Measurements from ENCODE around the gene CHRNA4. TPM values are rescaled to one million over a fixed set of nuclear protein-coding genes. Genes with fewer than 3 reads are reported as not detected.
"Not testable (repeated sequence)": the region's sequence is repeated elsewhere in the genome, so short reads cannot be mapped to it uniquely, and the experiment has no call there.

The CHRNA4 gene
- polyA plus RNA-seq, 1 experiment = not detected

DNA sequence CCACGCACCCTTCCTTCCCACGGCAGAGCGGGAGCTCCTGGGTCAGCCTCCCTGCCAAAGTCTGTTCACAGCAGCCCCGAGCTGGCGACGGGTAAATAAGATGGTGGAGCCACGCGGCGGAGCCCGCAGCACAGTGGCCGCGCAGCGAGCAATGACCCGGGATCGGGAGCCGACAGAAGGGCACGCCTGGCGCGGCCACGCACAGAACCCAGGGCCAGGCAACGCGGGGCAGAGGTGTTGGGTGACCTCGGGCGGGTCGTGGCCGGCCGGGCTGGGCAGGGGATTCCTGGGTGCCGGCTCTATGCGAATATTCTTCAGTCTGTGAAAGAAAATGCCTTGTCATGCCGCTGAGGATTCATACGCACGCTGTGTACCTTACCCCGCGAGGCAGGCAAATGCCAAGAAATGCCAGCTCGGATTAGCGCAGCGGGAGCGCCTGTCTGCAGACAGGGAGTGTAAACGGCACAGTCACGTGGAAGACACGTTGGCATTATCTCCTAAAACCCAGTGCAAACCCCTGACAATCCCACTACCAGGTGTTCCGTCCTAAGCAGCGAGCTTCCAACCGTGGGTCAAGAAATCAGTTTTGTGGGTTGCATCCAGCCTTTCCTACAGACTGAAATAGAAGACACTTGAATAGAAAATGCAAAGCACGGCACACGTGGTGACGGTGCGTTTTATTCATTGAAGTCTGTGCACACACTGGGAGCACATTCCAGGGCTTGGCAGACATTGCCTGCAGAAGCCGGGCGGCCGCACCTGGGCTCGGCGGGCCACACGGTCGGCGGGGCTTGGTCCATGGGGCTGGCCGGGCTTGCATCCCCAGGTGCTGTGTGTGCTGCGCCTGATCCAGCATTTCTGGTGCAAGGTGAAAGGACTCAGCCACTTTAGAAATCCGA lies 18.3 kb downstream of the CHRNA4 start:
- no peak for DNase-seq (ENCODE audit: low read depth, low spot score)
- Histone ChIP-seq H3K9me3 (ENCODE audit: control insufficient read depth, insufficient read depth, low read length) (peaks cover 3% of the 10 kb centered on the region; the same call in 1 of the 2 replicates), H3K27me3 (ENCODE audit: control insufficient read depth, insufficient read depth, low read length) (peaks cover 16% of the 10 kb centered on the region), H3K27ac (ENCODE audit: low read depth, low read length) (no peak overlapping the region), H3K4me3 (ENCODE audit: low read depth, low read length) (no peak overlapping the region)
- POLR2A ChIA-PET = no interaction called here
- CTCF ChIA-PET = no interaction called here
- TF ChIP-seq, protein P1, sequence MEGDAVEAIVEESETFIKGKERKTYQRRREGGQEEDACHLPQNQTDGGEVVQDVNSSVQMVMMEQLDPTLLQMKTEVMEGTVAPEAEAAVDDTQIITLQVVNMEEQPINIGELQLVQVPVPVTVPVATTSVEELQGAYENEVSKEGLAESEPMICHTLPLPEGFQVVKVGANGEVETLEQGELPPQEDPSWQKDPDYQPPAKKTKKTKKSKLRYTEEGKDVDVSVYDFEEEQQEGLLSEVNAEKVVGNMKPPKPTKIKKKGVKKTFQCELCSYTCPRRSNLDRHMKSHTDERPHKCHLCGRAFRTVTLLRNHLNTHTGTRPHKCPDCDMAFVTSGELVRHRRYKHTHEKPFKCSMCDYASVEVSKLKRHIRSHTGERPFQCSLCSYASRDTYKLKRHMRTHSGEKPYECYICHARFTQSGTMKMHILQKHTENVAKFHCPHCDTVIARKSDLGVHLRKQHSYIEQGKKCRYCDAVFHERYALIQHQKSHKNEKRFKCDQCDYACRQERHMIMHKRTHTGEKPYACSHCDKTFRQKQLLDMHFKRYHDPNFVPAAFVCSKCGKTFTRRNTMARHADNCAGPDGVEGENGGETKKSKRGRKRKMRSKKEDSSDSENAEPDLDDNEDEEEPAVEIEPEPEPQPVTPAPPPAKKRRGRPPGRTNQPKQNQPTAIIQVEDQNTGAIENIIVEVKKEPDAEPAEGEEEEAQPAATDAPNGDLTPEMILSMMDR (IDR thresholded peaks at IDR 0.05; ENCODE audit: low read depth, low read length) = no peak

DNA sequence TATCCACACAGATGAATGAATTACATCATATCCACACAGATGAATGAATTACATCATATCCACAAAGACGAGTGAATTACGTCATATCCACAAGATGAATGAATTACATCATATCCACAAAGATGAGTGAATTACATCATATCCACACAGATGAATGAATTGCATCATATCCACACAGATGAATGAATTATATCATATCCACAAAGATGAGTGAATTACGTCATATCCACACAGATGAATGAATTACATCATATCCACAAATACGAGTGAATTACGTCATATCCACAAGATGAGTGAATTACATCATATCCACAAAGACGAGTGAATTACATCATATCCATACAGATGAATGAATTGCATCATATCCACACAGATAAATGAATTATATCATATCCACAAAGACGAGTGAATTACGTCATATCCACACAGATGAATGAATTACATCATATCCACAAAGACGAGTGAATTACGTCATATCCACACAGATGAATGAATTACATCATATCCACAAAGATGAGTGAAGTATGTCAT lies 20.9 kb downstream of the CHRNA4 start:
- H3K27ac ChIP-seq (ENCODE audit: low read depth, low read length); DNase-seq (ENCODE audit: low read depth, low spot score); CTCF ChIA-PET; POLR2A ChIA-PET; H3K4me3 ChIP-seq (ENCODE audit: low read depth, low read length); H3K27me3 ChIP-seq (ENCODE audit: control insufficient read depth, insufficient read depth, low read length): not testable (repeated sequence)
- H3K9me3 ChIP-seq (ENCODE audit: control insufficient read depth, insufficient read depth, low read length) = peaks cover 11% of the 10 kb centered on the region; the same call in 1 of the 2 replicates

DNA sequence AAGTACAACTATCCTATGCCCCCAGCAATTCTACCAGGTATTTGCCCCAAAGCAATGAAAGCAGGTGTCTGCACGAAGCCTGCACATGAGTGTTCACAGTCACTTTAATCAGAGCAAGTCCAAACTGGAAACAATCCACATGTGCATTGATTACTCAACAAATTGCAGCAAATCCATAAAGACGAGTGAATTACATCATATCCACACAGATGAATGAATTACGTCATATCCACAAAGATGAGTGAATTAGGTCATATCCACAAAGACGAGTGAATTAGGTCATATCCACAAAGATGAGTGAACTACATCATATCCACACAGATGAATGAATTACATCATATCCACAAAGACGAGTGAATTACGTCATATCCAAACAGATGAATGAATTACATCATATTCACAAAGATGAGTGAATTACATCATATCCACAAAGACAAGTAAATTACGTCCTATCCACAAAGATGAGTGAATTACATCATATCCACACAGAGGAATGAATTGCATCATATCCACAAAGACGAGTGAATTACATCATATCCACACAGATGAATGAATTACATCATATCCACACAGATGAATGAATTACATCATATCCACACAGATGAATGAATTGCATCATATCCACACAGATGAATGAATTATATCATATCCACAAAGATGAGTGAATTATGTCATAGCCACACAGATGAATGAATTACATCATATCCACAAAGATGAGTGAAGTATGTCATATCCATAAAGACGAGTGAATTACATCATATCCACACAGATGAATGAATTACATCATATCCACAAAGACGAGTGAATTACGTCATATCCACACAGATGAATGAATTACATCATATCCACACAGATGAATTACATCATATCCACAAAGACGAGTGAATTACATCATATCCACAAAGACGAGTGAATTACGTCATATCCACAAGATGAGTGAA lies 21.7 kb downstream of the CHRNA4 start:
- CTCF ChIA-PET; POLR2A ChIA-PET; H3K27me3 ChIP-seq (ENCODE audit: control insufficient read depth, insufficient read depth, low read length); DNase-seq (ENCODE audit: low read depth, low spot score); H3K27ac ChIP-seq (ENCODE audit: low read depth, low read length); H3K4me3 ChIP-seq (ENCODE audit: low read depth, low read length): not testable (repeated sequence)
- H3K9me3 ChIP-seq (ENCODE audit: control insufficient read depth, insufficient read depth, low read length) = peaks cover 16% of the 10 kb centered on the region; the same call in 1 of the 2 replicates

DNA sequence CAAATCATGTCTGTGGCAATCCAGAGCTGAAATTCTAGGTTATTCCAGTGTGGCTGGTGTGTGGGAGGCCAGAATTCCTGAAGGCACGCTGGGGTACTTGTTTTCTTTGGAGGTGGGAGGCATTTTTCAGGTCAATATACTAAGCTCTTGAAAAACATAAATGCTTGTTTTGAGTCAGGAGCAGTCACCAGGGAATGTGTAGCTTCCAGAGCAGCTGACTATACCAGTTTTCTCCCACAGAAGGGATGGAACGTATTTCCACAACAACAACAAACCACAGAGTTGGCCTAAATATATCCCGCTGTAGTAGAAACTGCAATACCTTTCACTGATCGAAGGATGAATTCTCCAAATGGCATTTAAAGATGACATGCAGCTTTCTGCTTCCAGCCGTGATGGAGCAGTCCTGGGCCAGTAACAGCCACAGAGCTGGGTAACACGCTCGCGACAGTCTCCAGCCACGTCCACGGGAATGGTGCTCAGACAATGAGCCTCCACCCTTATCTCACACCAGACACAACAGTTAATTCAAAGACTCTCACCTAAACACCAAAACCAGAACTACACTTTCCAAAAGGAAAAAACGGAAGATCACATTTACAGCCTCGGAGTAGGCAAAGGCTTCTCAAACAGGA lies 23.2 kb downstream of the CHRNA4 start:
- Histone ChIP-seq H3K4me3 (ENCODE audit: low read depth, low read length) (no peak overlapping the region), H3K27ac (ENCODE audit: low read depth, low read length) (no peak overlapping the region), H3K27me3 (ENCODE audit: control insufficient read depth, insufficient read depth, low read length) (no peaks in the 10 kb centered on the region), H3K9me3 (ENCODE audit: control insufficient read depth, insufficient read depth, low read length) (peaks cover 25% of the 10 kb centered on the region; the same call in 1 of the 2 replicates)
- ChIA-PET CTCF (no interaction called here), POLR2A (no interaction called here)
- TF ChIP-seq, protein P1 (IDR thresholded peaks at IDR 0.05; ENCODE audit: low read depth, low read length) = no peak
- DNase-seq (ENCODE audit: low read depth, low spot score) = no peak

DNA sequence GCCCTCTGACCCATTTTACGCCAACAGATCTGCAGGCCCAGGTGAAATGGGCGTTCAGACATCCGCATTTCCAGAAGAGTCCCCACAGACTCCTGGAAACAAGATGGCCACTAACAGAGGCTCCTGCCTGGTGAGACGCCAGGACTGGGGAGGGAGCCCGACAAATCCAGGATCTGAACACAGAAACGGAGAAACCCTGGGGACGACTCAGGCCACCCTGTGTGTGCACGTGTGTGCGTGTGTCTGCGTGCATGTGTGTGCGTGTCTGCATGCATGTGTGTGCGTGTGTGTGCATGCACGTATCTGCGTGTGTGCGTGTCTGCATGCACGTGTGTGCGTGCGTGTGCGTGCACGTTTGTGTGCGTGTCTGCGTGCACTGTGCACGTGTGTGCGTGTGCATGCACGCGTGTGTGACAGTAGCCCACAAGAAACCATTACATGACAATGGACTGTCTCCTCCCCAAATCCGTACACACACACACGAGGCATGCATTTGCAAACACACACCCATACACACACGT lies 24.9 kb downstream of the CHRNA4 start:
- no peak for DNase-seq (ENCODE audit: low read depth, low spot score)
- ChIA-PET POLR2A (no interaction called here), CTCF (no interaction called here)
- H3K9me3 ChIP-seq (ENCODE audit: control insufficient read depth, insufficient read depth, low read length) = peaks cover 36% of the 10 kb centered on the region
- TF ChIP-seq, protein P1 (IDR thresholded peaks at IDR 0.05; ENCODE audit: low read depth, low read length) = no peak
- no peak overlapping the region for H3K4me3 ChIP-seq (ENCODE audit: low read depth, low read length)
- peaks cover 2% of the 10 kb centered on the region for H3K27me3 ChIP-seq (ENCODE audit: control insufficient read depth, insufficient read depth, low read length)
- H3K27ac ChIP-seq (ENCODE audit: low read depth, low read length) = no peak overlapping the region
